Cerebellar cortex (tissue), 1 donor: ENCODE results near the gene CCNB3.
A peak's percentile ranks its signal among the peaks of the same experiment; 100 is the strongest.
"Not testable (repeated sequence)": the region's sequence is repeated elsewhere in the genome, so short reads cannot be mapped to it uniquely, and the experiment has no call there.

ENCODE experiments used
- DNase-seq: peaks from one replicate; pipeline ENCODE4 v3.0.0-alpha.2; 2015; ENCODE audit warnings: low spot score

Gene CCNB3

GRCh38 chrX:50204364-50204899, at the start of gene CCNB3:
CCNB3 (plus strand) TSS chrX:50204765; CDS start chrX:50285164, 80,399 bp downstream.
- peak; percentile 72 for DNase-seq

GRCh38 chrX:50157545-50158135, 46.9 kb upstream of the CCNB3 start:
- no peak for DNase-seq

GRCh38 chrX:50158593-50158992, 46.0 kb upstream of the CCNB3 start:
- DNase-seq = no peak

GRCh38 chrX:50161127-50161526, 43.4 kb upstream of the CCNB3 start:
- DNase-seq = no peak

GRCh38 chrX:50165727-50166126, 38.8 kb upstream of the CCNB3 start:
- DNase-seq = no peak

- no peak for DNase-seq
These were observed 37.2 kb upstream of the CCNB3 start for GRCh38 chrX:50167366-50167765.

GRCh38 chrX:50168241-50168687, 36.3 kb upstream of the CCNB3 start:
- DNase-seq = no peak

GRCh38 chrX:50169717-50170116, 34.8 kb upstream of the CCNB3 start:
- no peak for DNase-seq

GRCh38 chrX:50180073-50180940, 24.3 kb upstream of the CCNB3 start:
- DNase-seq = no peak

- DNase-seq = no peak
These were observed 20.7 kb upstream of the CCNB3 start for GRCh38 chrX:50183891-50184290.

- DNase-seq = no peak
These were observed 15.5 kb upstream of the CCNB3 start for GRCh38 chrX:50188859-50189600.

GRCh38 chrX:50198348-50198747, 6.2 kb upstream of the CCNB3 start:
- DNase-seq = no peak

- no peak for DNase-seq
These were observed 3.7 kb upstream of the CCNB3 start, which contains the start of gene AKAP4 for GRCh38 chrX:50200907-50201306. AKAP4 (minus strand) TSS chrX:50201007; CDS start chrX:50200889, 118 bp downstream.

- no peak for DNase-seq
These were observed 2.0 kb upstream of the CCNB3 start for GRCh38 chrX:50202539-50202938.

GRCh38 chrX:50206753-50207152, 2.2 kb downstream of the CCNB3 start:
- DNase-seq = no peak

- no peak for DNase-seq
These were observed 6.9 kb downstream of the CCNB3 start for GRCh38 chrX:50211510-50211909.

GRCh38 chrX:50281253-50281652, 76.7 kb downstream of the CCNB3 start:
- no peak for DNase-seq

- DNase-seq = no peak
These were observed 122.7 kb downstream of the CCNB3 start for GRCh38 chrX:50327235-50327634.

GRCh38 chrX:50332668-50333067, 128.1 kb downstream of the CCNB3 start:
- DNase-seq = not testable (repeated sequence)

- DNase-seq = no peak
These were observed 128.7 kb downstream of the CCNB3 start for GRCh38 chrX:50333308-50333707.

- no peak for DNase-seq
These were observed 139.4 kb downstream of the CCNB3 start for GRCh38 chrX:50343917-50344316.

- DNase-seq = no peak
These were observed 168.4 kb downstream of the CCNB3 start for GRCh38 chrX:50372966-50373365.
